Stimulated activated naive CD8-positive, alpha-beta T cell treated with anti-CD3 and anti-CD28 coated beads, Interleukin-15, amount 100 ng/mL, for 72 hours (primary cell): ENCODE measurements around the gene CDON.

Source experiments
- ATAC-seq: fragments of 150-1000 bp; cut with Tn5 transposase; 2 replicates; pipeline ENCODE4 v1.10.0; 2021; ENCODE audit warnings: mild to moderate bottlenecking, moderate library complexity
- DNase-seq, 2 donors: peaks; one replicate each; pipeline ENCODE4 v3.0.0; 2021 to 2022
- H3K27ac Mint-ChIP-seq, 2 donors: one replicate each; pipeline ENCODE4 v1.8.0; 2022; ENCODE audit warnings: mild to moderate bottlenecking in 2 of 2, mixed read lengths in 2 of 2, moderate library complexity in 2 of 2
- H3K27me3 Mint-ChIP-seq: one replicate; pipeline ENCODE4 v1.8.0; 2022; ENCODE audit warnings: mixed read lengths
- H3K4me1 Mint-ChIP-seq: one replicate; pipeline ENCODE4 v1.8.0; 2022; ENCODE audit warnings: mild to moderate bottlenecking, mixed read lengths
- H3K4me3 Mint-ChIP-seq, 2 donors: one replicate each; pipeline ENCODE4 v1.8.0; 2022; ENCODE audit warnings: mild to moderate bottlenecking in 2 of 2, mixed read lengths in 2 of 2, moderate library complexity in 1 of 2
- H3K9me3 Mint-ChIP-seq, 2 donors: one replicate each; pipeline ENCODE4 v1.8.0; 2022; ENCODE audit warnings: mixed read lengths in 2 of 2

CDON gene

DNA sequence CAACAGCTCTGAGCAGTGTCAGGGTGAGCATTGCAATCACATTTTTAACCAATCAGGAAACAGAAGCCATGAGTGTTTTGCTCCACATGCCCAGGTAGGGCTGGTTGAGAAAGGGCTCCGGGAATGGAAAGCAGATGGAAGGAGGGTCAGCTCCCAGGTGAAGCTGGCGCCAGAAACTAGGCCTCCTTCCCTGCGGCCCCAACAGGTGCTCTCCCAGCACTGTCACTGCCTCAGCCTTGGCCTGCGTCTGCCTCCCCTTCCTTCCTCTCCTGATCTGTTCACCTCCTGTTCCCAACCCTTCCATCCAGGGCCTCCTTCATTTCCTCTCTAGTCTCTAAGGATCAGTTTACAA is 121.4 kb downstream of the CDON start:
- peaks cover 8% of the 10 kb centered on the region for H3K27me3 Mint-ChIP-seq
- peak overlapping the region in 1 of 2 donors; percentile 29 for H3K27ac Mint-ChIP-seq
- DNase-seq (no peak), ATAC-seq (no peak)
- H3K9me3 Mint-ChIP-seq: no peaks in the 10 kb centered on the region
- H3K4me1 Mint-ChIP-seq: peaks cover 17% of the 10 kb centered on the region
- H3K4me3 Mint-ChIP-seq: no peak overlapping the region

DNA sequence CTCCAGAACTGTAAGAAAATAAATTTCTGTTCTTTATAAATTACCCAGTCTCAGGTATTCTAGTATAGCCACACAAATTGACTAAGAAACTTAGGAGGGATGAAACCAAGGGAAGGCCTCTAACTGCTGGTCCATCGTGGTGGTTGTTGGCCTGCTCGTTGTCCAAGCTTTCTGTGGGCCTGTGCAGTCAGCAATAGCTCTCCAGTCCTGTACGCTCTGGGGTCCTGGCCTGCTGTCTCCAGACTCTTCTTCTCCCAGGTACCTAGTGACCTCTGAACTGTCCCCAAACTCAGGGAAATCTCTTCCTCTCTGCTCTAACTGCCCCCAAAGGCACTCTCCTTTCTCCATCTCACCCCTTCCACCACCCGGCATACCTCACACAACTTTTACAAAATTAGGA is 122.5 kb downstream of the CDON start:
- Mint-ChIP-seq H3K27me3 (peaks cover 8% of the 10 kb centered on the region), H3K27ac (no peak overlapping the region), H3K4me3 (no peak overlapping the region), H3K9me3 (no peaks in the 10 kb centered on the region), H3K4me1 (peaks cover 17% of the 10 kb centered on the region)
- ATAC-seq (no peak), DNase-seq (no peak)

DNA sequence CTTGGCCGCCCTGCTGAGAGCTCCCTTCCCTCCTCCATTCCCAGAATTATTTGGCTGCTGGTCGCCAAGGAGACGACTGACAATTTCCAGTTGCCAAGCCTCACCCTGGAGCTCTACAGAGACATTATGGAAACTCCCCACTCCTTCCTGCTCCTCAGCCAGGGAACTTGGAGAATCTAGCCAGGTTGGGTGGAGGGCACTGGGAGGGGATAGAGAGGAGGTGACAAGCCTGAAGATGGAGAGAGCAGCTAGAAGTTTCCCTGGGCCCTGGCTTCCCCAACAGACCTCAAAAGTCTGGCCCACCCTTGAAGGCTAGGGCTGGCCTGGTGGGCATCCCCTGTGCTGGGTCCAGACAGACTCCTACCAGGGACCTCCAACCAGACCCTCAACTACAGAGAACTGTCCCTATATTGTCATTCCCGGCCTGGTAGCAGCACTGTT is 123.6 kb downstream of the CDON start:
- H3K4me3 Mint-ChIP-seq: no peak overlapping the region
- no peaks in the 10 kb centered on the region for H3K9me3 Mint-ChIP-seq
- H3K4me1 Mint-ChIP-seq: peaks cover 17% of the 10 kb centered on the region
- peak overlapping the region; percentile 74 to 86 for H3K27ac Mint-ChIP-seq
- DNase-seq (no peak), ATAC-seq (no peak)
- H3K27me3 Mint-ChIP-seq: peaks cover 1% of the 10 kb centered on the region

- H3K9me3 Mint-ChIP-seq: no peaks in the 10 kb centered on the region
- H3K27me3 Mint-ChIP-seq: no peaks in the 10 kb centered on the region
- H3K4me3 Mint-ChIP-seq: no peak overlapping the region
- DNase-seq: no peak
- no peak overlapping the region for H3K27ac Mint-ChIP-seq
- ATAC-seq: no peak
- peaks cover 19% of the 10 kb centered on the region for H3K4me1 Mint-ChIP-seq
These were observed 124.2 kb downstream of the CDON start for GRCh38 chr11:125938418-125938817.

DNA sequence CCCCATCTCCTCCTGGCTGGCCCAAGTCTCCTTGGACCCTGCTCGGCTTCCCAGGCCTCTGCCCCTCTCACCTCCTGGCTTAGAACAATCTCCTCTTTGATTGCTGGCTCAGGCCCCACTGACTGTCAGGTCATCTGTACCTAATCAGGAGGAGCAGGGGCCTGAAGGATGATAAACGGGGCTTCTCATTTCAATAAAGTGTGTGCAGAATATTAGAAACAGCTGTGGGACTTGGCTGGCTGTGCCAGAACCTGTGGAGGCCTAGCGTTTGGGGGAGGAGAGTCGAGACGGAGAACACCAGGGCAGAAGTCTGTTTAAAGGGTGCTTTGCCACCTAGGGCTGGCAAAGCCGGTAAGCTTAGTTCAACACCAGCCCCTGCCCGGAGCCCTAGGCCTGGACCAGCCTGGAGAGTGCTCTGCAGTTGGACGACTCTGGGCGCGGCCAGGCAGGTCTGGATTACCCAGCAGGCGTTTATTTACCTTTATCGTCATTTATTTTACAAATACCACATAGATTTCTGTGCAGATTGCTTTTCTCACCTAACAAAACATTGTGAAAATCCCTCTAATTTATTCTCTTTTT is 127.0 kb downstream of the CDON start:
- DNase-seq (no peak), ATAC-seq (no peak)
- Mint-ChIP-seq H3K27me3 (no peaks in the 10 kb centered on the region), H3K4me3 (no peak overlapping the region), H3K4me1 (peaks cover 21% of the 10 kb centered on the region), H3K27ac (no peak overlapping the region), H3K9me3 (no peaks in the 10 kb centered on the region)

GRCh38 chr11:125935056-125935455 is 127.6 kb downstream of the CDON start:
- Mint-ChIP-seq H3K27ac (no peak overlapping the region), H3K27me3 (no peaks in the 10 kb centered on the region), H3K9me3 (no peaks in the 10 kb centered on the region), H3K4me3 (no peak overlapping the region), H3K4me1 (peaks cover 21% of the 10 kb centered on the region)
- no peak for ATAC-seq
- DNase-seq: no peak

GRCh38 chr11:125934473-125934872 is 128.2 kb downstream of the CDON start:
- H3K27me3 Mint-ChIP-seq: peaks cover 5% of the 10 kb centered on the region
- DNase-seq (no peak), ATAC-seq (no peak)
- peaks cover 21% of the 10 kb centered on the region for H3K4me1 Mint-ChIP-seq
- no peak overlapping the region for H3K27ac Mint-ChIP-seq
- H3K4me3 Mint-ChIP-seq: no peak overlapping the region
- no peaks in the 10 kb centered on the region for H3K9me3 Mint-ChIP-seq

DNA sequence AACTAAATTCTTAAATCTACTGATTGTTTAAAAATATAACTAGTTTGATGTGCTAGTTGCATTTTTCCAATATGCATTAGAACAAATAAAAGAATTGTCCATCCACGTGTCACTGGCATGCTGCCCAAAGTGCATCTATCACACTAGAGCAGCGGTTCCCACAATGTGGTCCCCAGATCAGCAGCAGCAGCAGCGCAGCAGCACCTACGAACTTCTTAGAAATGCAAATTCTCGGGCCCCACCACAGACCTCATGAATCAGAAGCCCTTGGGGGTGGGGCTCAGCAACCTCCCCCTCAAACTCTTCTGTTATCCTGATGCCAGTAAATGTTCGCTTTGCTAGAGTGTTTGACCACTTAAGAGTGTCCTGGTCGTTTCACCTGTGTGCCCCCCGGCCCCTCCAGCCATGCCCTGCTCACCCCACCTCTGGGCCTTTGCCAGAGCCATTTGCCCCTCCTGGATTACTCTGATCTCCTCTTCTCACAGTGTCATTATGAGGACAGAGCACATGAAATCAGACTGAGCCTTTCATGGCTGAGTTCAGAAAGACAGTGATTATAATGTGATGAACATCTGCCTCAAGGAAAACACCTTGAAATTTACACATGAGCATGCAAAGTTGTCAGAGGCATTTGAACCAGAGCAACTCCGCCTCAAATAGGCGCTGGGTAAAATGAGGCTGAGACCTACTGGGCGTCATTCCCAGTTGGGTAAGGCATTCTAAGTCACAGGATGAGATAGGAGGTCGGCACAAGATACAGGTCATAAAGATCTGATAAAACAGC is 129.4 kb downstream of the CDON start:
- DNase-seq: peak; percentile 19 to 38
- H3K4me1 Mint-ChIP-seq: peaks cover 13% of the 10 kb centered on the region

GRCh38 chr11:125932301-125932700 is 130.4 kb downstream of the CDON start:
- Mint-ChIP-seq H3K27ac (no peak overlapping the region), H3K9me3 (no peaks in the 10 kb centered on the region), H3K27me3 (peaks cover 11% of the 10 kb centered on the region), H3K4me3 (no peak overlapping the region), H3K4me1 (peaks cover 12% of the 10 kb centered on the region)
- no peak for DNase-seq
- ATAC-seq: no peak

More for the DNA sequence above, 129.4 kb downstream of the CDON start:
- H3K4me3 Mint-ChIP-seq: peak overlapping the region in 1 of 2 donors; percentile 36
- H3K27me3 Mint-ChIP-seq: peaks cover 11% of the 10 kb centered on the region
- no peaks in the 10 kb centered on the region for H3K9me3 Mint-ChIP-seq
- no peak overlapping the region for H3K27ac Mint-ChIP-seq
- ATAC-seq: peak; percentile 87

DNA sequence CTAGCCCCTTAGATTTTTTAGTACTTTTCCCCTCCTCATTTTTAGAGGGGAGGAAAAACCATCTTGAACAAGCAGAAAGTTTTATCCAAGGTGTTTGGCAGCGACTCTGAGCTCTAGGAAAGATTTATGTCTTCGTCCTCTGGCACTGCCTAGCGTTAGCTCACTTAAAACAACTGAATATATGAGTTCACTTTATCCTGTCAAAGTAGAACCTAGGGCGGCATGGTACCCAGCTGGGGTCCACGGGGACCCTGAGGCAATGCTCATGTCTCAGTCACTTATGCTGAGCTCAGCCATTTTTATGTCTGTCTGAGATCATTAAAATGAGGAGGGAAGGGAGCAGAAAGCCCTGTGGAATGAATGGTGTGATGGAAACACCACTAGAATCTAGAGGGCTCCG is 131.0 kb downstream of the CDON start:
- Mint-ChIP-seq H3K4me1 (peaks cover 12% of the 10 kb centered on the region), H3K4me3 (no peak overlapping the region), H3K27me3 (peaks cover 18% of the 10 kb centered on the region), H3K27ac (no peak overlapping the region), H3K9me3 (no peaks in the 10 kb centered on the region)
- ATAC-seq (no peak), DNase-seq (no peak)

- Mint-ChIP-seq H3K4me1 (peaks cover 12% of the 10 kb centered on the region), H3K27ac (no peak overlapping the region), H3K4me3 (no peak overlapping the region), H3K27me3 (peaks cover 21% of the 10 kb centered on the region), H3K9me3 (no peaks in the 10 kb centered on the region)
- DNase-seq: no peak
- no peak for ATAC-seq
These were observed 131.6 kb downstream of the CDON start for GRCh38 chr11:125931116-125931515.

DNA sequence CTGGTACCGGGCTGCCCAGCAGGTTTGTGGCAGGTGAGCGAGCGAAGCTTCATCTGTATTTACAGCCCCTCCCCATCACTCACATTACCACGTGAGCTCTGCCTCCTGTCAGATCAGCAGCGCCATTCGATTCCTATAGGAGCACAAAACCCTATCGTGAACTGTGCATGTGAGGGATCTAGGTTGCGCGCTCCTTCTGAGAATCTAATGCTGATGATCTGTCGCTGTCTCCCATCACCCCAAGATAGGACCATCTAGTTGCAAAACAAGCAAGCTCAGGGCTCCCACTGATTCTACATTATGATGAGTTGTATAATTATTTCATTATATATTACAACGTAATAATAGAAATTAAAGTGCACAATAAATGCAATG is 132.6 kb downstream of the CDON start:
- Mint-ChIP-seq H3K4me3 (no peak overlapping the region), H3K9me3 (no peaks in the 10 kb centered on the region), H3K27ac (no peak overlapping the region), H3K4me1 (peaks cover 12% of the 10 kb centered on the region), H3K27me3 (peaks cover 21% of the 10 kb centered on the region)
- no peak for DNase-seq
- ATAC-seq: no peak

DNA sequence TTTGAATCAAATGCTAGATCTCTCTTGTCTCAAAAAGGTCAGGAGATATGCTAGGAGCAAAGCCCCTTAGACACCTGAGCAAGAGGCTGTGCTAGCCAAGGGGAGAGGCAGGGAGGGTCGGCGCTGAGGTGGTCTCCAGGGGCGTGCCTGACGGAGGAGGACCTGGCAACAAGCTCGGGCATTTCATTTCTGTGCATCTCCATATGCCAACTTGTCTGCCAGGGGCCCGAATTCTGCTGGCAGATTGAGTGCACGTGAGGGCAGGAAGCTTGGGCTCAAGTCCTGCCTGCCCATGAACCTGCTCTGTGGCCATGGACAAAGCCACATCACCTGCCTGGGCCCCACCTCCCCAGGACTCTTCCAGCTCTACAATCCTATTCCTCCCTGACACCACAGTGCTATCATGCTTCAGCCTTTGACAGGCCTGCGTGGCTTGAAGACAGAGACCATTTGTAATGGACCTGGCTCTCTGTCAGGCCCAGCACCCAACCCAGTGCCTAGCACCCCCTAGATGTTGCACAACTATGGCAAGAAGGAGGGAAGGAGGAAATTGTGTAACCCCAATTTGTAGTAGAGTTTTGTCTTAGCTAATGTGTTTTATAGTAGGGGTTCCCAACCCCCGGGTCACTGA is 133.1 kb downstream of the CDON start:
- no peak for ATAC-seq
- H3K9me3 Mint-ChIP-seq: no peaks in the 10 kb centered on the region
- H3K4me3 Mint-ChIP-seq: no peak overlapping the region
- H3K27me3 Mint-ChIP-seq: peaks cover 21% of the 10 kb centered on the region
- H3K4me1 Mint-ChIP-seq: peaks cover 12% of the 10 kb centered on the region
- no peak overlapping the region for H3K27ac Mint-ChIP-seq
- no peak for DNase-seq

GRCh38 chr11:125926682-125927081 is 136.0 kb downstream of the CDON start:
- no peak overlapping the region for H3K4me3 Mint-ChIP-seq
- H3K9me3 Mint-ChIP-seq: no peaks in the 10 kb centered on the region
- ATAC-seq (no peak), DNase-seq (no peak)
- H3K4me1 Mint-ChIP-seq: no peaks in the 10 kb centered on the region
- H3K27ac Mint-ChIP-seq: no peak overlapping the region
- H3K27me3 Mint-ChIP-seq: peaks cover 21% of the 10 kb centered on the region

DNA sequence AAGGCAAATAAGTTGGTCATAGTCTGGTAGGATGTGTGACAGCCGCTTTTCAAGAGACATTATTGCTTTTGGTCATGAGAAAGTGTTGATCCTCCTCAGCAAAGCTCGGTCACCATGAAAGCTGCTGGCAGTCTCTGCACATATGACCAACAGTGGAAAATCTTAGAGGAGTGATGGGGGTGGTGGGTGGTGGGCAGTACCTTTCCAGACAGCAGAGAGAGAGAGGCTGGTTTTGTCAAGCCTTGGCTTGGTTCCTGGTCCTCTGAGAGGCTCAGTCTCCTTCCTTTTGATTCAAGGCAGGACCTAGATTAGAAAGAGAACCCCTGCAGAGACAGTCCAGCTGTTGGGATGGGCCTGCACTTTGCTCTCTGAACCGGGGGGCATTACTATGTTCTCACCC is 136.9 kb downstream of the CDON start:
- Mint-ChIP-seq H3K4me1 (no peaks in the 10 kb centered on the region), H3K27ac (no peak overlapping the region), H3K4me3 (no peak overlapping the region), H3K27me3 (peaks cover 21% of the 10 kb centered on the region), H3K9me3 (no peaks in the 10 kb centered on the region)
- no peak for ATAC-seq
- no peak for DNase-seq

- ATAC-seq (no peak), DNase-seq (no peak)
- peaks cover 21% of the 10 kb centered on the region for H3K27me3 Mint-ChIP-seq
- H3K27ac Mint-ChIP-seq: no peak overlapping the region
- H3K4me1 Mint-ChIP-seq: no peaks in the 10 kb centered on the region
- H3K9me3 Mint-ChIP-seq: no peaks in the 10 kb centered on the region
- H3K4me3 Mint-ChIP-seq: no peak overlapping the region
These were observed 137.4 kb downstream of the CDON start for GRCh38 chr11:125925247-125925740.
